IMR-90 (cell line): ENCODE data around the gene SPATC1L. TPM values are rescaled to one million over a fixed set of nuclear protein-coding genes. Genes with fewer than 3 reads are reported as not detected.

Experiments used
- ATAC-seq: fragments of 200-7000 bp; cut with Tn5 transposase; 2 replicates; pipeline ENCODE4 v1.9.1; 2020; ENCODE audit warnings: low read depth, mild to moderate bottlenecking, moderate library complexity
- BruUV-seq: library from RNA; stranded (reverse); fragments of 400-500 nt; replicated peaks from 2 replicates; lab custom pipeline; 2021; lab: Mats Ljungman, UMichigan
- CTCF ChIA-PET: fragments of 300-600 bp; formaldehyde crosslinking; extraction: SDS; loops from one replicate; lab custom pipeline; 2021; ENCODE audit warnings: antibody characterized with exemption; lab: Yijun Ruan, JAX
- POLR2A ChIA-PET: fragments of 300-600 bp; sonication (Branson Sonifier 250); formaldehyde crosslinking; loops from one replicate; lab custom pipeline; 2022; ENCODE audit warnings: antibody characterized with exemption; ENCODE audit not compliant: unreplicated experiment; lab: Charles Lee
- DNase-seq: peaks from one replicate; pipeline ENCODE4 v3.0.0; 2013
- H2AFZ ChIP-seq: replicated peaks from 2 replicates; pipeline ENCODE3; 2013; ENCODE audit warnings: low read length, mild to moderate bottlenecking; ENCODE audit not compliant: poor library complexity
- H2AK5ac ChIP-seq: 2 replicates; pipeline ENCODE4 v1.6.1; 2013; ENCODE audit warnings: low read depth, low read length, inconsistent platforms
- H2AK9ac ChIP-seq: replicated peaks from 2 replicates; pipeline ENCODE3; 2013; ENCODE audit warnings: mild to moderate bottlenecking, low read depth, low read length, moderate library complexity; ENCODE audit not compliant: poor library complexity
- H2BK120ac ChIP-seq: 2 replicates; pipeline ENCODE4 v1.6.1; 2013; ENCODE audit warnings: low read depth, low read length, inconsistent platforms
- H2BK15ac ChIP-seq: 3 replicates; pipeline ENCODE4 v1.6.1; 2013; ENCODE audit warnings: low read depth, low read length, inconsistent platforms
- H2BK20ac ChIP-seq: 2 replicates; pipeline ENCODE4 v1.6.1; 2013; ENCODE audit warnings: low read depth, mild to moderate bottlenecking, inconsistent platforms, low read length, moderate library complexity
- H2BK5ac ChIP-seq: 2 replicates; pipeline ENCODE4 v1.6.1; 2013; ENCODE audit warnings: mild to moderate bottlenecking, low read depth, low read length, inconsistent platforms; ENCODE audit not compliant: poor library complexity, severe bottlenecking
- H3K14ac ChIP-seq: replicated peaks from 2 replicates; pipeline ENCODE4 v1.6.1; 2013; ENCODE audit warnings: low read depth, low read length, inconsistent platforms
- H3K18ac ChIP-seq: 2 replicates; pipeline ENCODE4 v1.6.1; 2013; ENCODE audit warnings: low read depth, low read length, control low read depth
- H3K23ac ChIP-seq: 2 replicates; pipeline ENCODE4 v1.6.1; 2013; ENCODE audit warnings: low read depth, low read length, inconsistent platforms
- H3K27ac ChIP-seq: 2 replicates; pipeline ENCODE4 v1.5.1; 2013; ENCODE audit warnings: mild to moderate bottlenecking, control low read depth, low read length; ENCODE audit not compliant: insufficient read depth
- H3K27me3 ChIP-seq: 2 replicates; pipeline ENCODE4 v1.6.1; 2013; ENCODE audit warnings: low read length; ENCODE audit not compliant: control insufficient read depth, insufficient read depth
- H3K36me3 ChIP-seq: 2 replicates; pipeline ENCODE4 v1.6.1; 2013; ENCODE audit warnings: low read length, mixed read lengths; ENCODE audit not compliant: control insufficient read depth, insufficient read depth
- H3K4ac ChIP-seq: 2 replicates; pipeline ENCODE4 v1.6.1; 2013; ENCODE audit warnings: low read depth, low read length, inconsistent platforms
- H3K4me1 ChIP-seq: 2 replicates; pipeline ENCODE4 v1.6.1; 2013; ENCODE audit warnings: low read length, mixed read lengths; ENCODE audit not compliant: control insufficient read depth, insufficient read depth
- H3K4me2 ChIP-seq: 2 replicates; pipeline ENCODE4 v1.6.1; 2013; ENCODE audit warnings: low read depth, mild to moderate bottlenecking, control low read depth, low read length, moderate library complexity
- H3K4me3 ChIP-seq: 2 replicates; pipeline ENCODE4 v1.5.1; 2013; ENCODE audit warnings: low read depth, mild to moderate bottlenecking, control low read depth, low read length, moderate library complexity; ENCODE audit not compliant: insufficient read depth
- H3K56ac ChIP-seq: 2 replicates; pipeline ENCODE4 v1.6.1; 2013; ENCODE audit warnings: low read length, inconsistent platforms; ENCODE audit not compliant: insufficient read depth; ENCODE audit errors: extremely low read depth
- H3K79me1 ChIP-seq, 2 experiments: 2 replicates each; pipeline ENCODE4 v1.6.1; 2013; ENCODE audit warnings: low read length in 2 of 2, inconsistent platforms in 1 of 2, low read depth in 1 of 2
- H3K9ac ChIP-seq: 2 replicates; pipeline ENCODE4 v1.6.1; 2013; ENCODE audit warnings: low read depth, low read length, control low read depth
- H3K9me1 ChIP-seq: 2 replicates; pipeline ENCODE4 v1.6.1; 2013; ENCODE audit warnings: low read length, inconsistent platforms; ENCODE audit not compliant: insufficient read depth
- H3K9me3 ChIP-seq: 2 replicates; pipeline ENCODE4 v1.6.1; 2013; ENCODE audit warnings: low read length; ENCODE audit not compliant: control insufficient read depth, insufficient read depth
- H4K20me1 ChIP-seq: 2 replicates; pipeline ENCODE4 v1.6.1; 2013; ENCODE audit warnings: low read length, inconsistent platforms; ENCODE audit not compliant: insufficient read depth
- H4K5ac ChIP-seq: 2 replicates; pipeline ENCODE4 v1.6.1; 2013; ENCODE audit warnings: mild to moderate bottlenecking, low read depth, low read length, control low read depth
- H4K8ac ChIP-seq, 2 experiments: 2 replicates each; pipeline ENCODE4 v1.6.1; 2013; ENCODE audit warnings: low read depth in 2 of 2, low read length in 2 of 2, control low read depth in 1 of 2, inconsistent platforms in 1 of 2
- H4K91ac ChIP-seq: 2 replicates; pipeline ENCODE4 v1.6.1; 2013; ENCODE audit warnings: low read depth, low read length, inconsistent platforms; ENCODE audit not compliant: insufficient read depth
- CEBPB ChIP-seq: IDR thresholded peaks from 2 replicates; pipeline ENCODE4 v1.6.1; 2012; ENCODE audit warnings: low read depth, low read length, improper control_type of control experiment
- CHD1 ChIP-seq: IDR thresholded peaks from 2 replicates; pipeline ENCODE4 v1.6.1; 2012; ENCODE audit warnings: low read depth, low read length, improper control_type of control experiment
- CTCF ChIP-seq: conservative IDR thresholded peaks from 2 replicates; pipeline ENCODE4 v1.5.1; 2012; ENCODE audit warnings: mild to moderate bottlenecking, low read depth, low read length, improper control_type of control experiment
- ELK1 ChIP-seq: fragments of 150-350 bp; IDR thresholded peaks from 2 replicates; pipeline ENCODE4 v1.6.1; 2016; ENCODE audit warnings: low read depth, mild to moderate bottlenecking, low read length, moderate library complexity, borderline replicate concordance
- MXI1 ChIP-seq: IDR thresholded peaks from 2 replicates; pipeline ENCODE4 v1.6.1; 2012; ENCODE audit warnings: low read depth, mild to moderate bottlenecking, low read length, moderate library complexity, borderline replicate concordance
- NFE2L2 ChIP-seq: fragments of 150-350 bp; IDR thresholded peaks from 2 replicates; pipeline ENCODE4 v1.6.1; 2016; ENCODE audit warnings: low read depth, mild to moderate bottlenecking, low read length
- POLR2A ChIP-seq: IDR thresholded peaks from 2 replicates; pipeline ENCODE4 v1.6.1; 2012; ENCODE audit warnings: mild to moderate bottlenecking, low read depth, low read length
- RAD21 ChIP-seq: IDR thresholded peaks from 2 replicates; pipeline ENCODE4 v1.6.1; 2012; ENCODE audit warnings: low read length, improper control_type of control experiment
- RCOR1 ChIP-seq: IDR thresholded peaks from 2 replicates; pipeline ENCODE4 v1.6.1; 2012; ENCODE audit warnings: mild to moderate bottlenecking, low read length, improper control_type of control experiment; ENCODE audit not compliant: insufficient replicate concordance
- RFX5 ChIP-seq: IDR thresholded peaks from 2 replicates; pipeline ENCODE4 v1.8.0; 2012; ENCODE audit warnings: low read depth, mild to moderate bottlenecking, low read length, moderate library complexity
- WGBS, 2 experiments: methylation state at CpG; one replicate each; pipeline versions ENCODE4 v1.1.5 to v1.1.7; 2013; ENCODE audit warnings: missing lambda C conversion rate in 2 of 2; ENCODE audit not compliant: insufficient read length in 1 of 2; ENCODE audit errors: extremely low coverage in 2 of 2; 5-methylcytosine and 5-hydroxymethylcytosine counted together
- dilution Hi-C: fragments of 300-500 bp; cut with HindIII; formaldehyde crosslinking; loops from one replicate; pipeline ENCODE4 v1.14.3; 2018; ENCODE audit warnings: low sequenced_read_pairs; ENCODE audit not compliant: unreplicated experiment
- in situ Hi-C: fragments of 300-500 bp; cut with MboI; formaldehyde crosslinking; loops from 3 replicates; pipeline ENCODE4 v1.14.3; 2019; ENCODE audit warnings: low sequenced_read_pairs, inconsistent platforms, mixed read lengths
- intact Hi-C: fragments of 100-400 bp; cut with micrococcal nuclease; formaldehyde crosslinking; loops from 2 replicates; pipeline ENCODE4 v1.10.0; 2022
- polyA plus RNA-seq, 3 experiments: library from polyadenylated mRNA; depleted of rRNA; stranded (reverse); fragments of >200 nt; gene quantifications; 2 replicates each; pipeline ENCODE4 v1.2.3, GENCODE V29; 2012; ENCODE audit warnings: low replicate concordance in 1 of 3
- total RNA-seq: library from RNA; depleted of rRNA; stranded (reverse); fragments of >200 nt; gene quantifications from 2 replicates; pipeline ENCODE4 v1.2.3, GENCODE V29; 2012

The SPATC1L gene
- total and polyA plus RNA-seq, 2 of the 4 experiments (the other 2 are of a cell fraction): 3.8 to 17.2 TPM

GRCh38 chr21:46157987-46158451 lies 26.2 kb downstream of the SPATC1L start:
- H2AK5ac ChIP-seq: no peak overlapping the region
- no peak for DNase-seq
- no peaks in the 10 kb centered on the region for H3K27me3 ChIP-seq
- no peak for ATAC-seq
- H3K23ac ChIP-seq: no peak overlapping the region
- no peak overlapping the region for H4K91ac ChIP-seq
- H3K9ac ChIP-seq: no peak overlapping the region
- no peak overlapping the region for H4K8ac ChIP-seq
- H2BK5ac ChIP-seq: no peak overlapping the region
- no peak overlapping the region for H2BK120ac ChIP-seq
- H3K56ac ChIP-seq: no peak overlapping the region
- no peak overlapping the region for H3K14ac ChIP-seq
- no peak overlapping the region for H3K4me3 ChIP-seq
- 0 out of 2 replicates have a peak, but pooled peaks cover 3% of the 10 kb centered on the region for H3K9me1 ChIP-seq
- H4K5ac ChIP-seq: no peak overlapping the region
- BruUV-seq: no TSS peak
- H3K9me3 ChIP-seq: peaks cover 2% of the 10 kb centered on the region; the same call in 1 of the 2 replicates
- H2AFZ ChIP-seq: no peak overlapping the region
- ChIA-PET POLR2A (no interaction called here), CTCF (interaction anchor here (0.6 kb wide), 1 partner anchor 202 kb away, joined by 3 read pairs; no protein-coding TSS in a partner anchor)
- H3K4me2 ChIP-seq: no peak overlapping the region
- no peak overlapping the region for H3K18ac ChIP-seq
- H3K27ac ChIP-seq: no peak overlapping the region
- no peak overlapping the region for H2BK15ac ChIP-seq
- H2BK20ac ChIP-seq: no peak overlapping the region
- no peak overlapping the region for H3K4ac ChIP-seq
- no peak overlapping the region for H2AK9ac ChIP-seq
- H3K4me1 ChIP-seq: peaks cover 2% of the 10 kb centered on the region
- no peaks in the 10 kb centered on the region for H4K20me1 ChIP-seq
- intact Hi-C loops: no loop called here
- peaks cover 4% of the 10 kb centered on the region; the same call in 1 of the 2 replicates for H3K36me3 ChIP-seq
- in situ Hi-C loops: no loop called here
- WGBS, 2 experiments: 87% methylated on average over 5 of the region's 15 CpGs; no CpG with 5 or more reads in 1 of the 2 experiments
- dilution Hi-C loops: no loop called here
- TF ChIP-seq RAD21 (no peak), RFX5 (no peak), ELK1 (no peak), POLR2A (no peak), MXI1 (no peak), NFE2L2 (no peak), CHD1 (no peak), RCOR1 (no peak), CEBPB (no peak), CTCF (no peak)
- H3K79me1 ChIP-seq: no peaks in the 10 kb centered on the region
